ENCODE results near the gene HAL. TPM values are rescaled to one million over a fixed set of nuclear protein-coding genes. Genes with fewer than 3 reads are reported as not detected.

Gene HAL
- total and polyA plus RNA-seq, 3 donors from 2014 or later: 0.37 to 0.74 (median 0.39) TPM

GRCh38 chr12:96041181-96041580, 45.0 kb upstream of the HAL start:
- Histone ChIP-seq H3K27me3 (no peaks in the 10 kb centered on the region), H3K36me3 (ENCODE audit: low read depth, missing control alignments) (no peaks in the 10 kb centered on the region), H3K4me3 (no peak overlapping the region), H3K27ac (no peak overlapping the region), H3K9me3 (no peaks in the 10 kb centered on the region), H3K4me1 (no peaks in the 10 kb centered on the region)
- TF ChIP-seq, protein P1, sequence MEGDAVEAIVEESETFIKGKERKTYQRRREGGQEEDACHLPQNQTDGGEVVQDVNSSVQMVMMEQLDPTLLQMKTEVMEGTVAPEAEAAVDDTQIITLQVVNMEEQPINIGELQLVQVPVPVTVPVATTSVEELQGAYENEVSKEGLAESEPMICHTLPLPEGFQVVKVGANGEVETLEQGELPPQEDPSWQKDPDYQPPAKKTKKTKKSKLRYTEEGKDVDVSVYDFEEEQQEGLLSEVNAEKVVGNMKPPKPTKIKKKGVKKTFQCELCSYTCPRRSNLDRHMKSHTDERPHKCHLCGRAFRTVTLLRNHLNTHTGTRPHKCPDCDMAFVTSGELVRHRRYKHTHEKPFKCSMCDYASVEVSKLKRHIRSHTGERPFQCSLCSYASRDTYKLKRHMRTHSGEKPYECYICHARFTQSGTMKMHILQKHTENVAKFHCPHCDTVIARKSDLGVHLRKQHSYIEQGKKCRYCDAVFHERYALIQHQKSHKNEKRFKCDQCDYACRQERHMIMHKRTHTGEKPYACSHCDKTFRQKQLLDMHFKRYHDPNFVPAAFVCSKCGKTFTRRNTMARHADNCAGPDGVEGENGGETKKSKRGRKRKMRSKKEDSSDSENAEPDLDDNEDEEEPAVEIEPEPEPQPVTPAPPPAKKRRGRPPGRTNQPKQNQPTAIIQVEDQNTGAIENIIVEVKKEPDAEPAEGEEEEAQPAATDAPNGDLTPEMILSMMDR (IDR thresholded peaks at IDR 0.05): no peak
- no peak for TF ChIP-seq POLR2A (IDR thresholded peaks at IDR 0.05)
- intact Hi-C loops (cut with DNase I; ENCODE audit: low total_unique reads): no loop called here
- WGBS, 2 donors: 61 to 72% methylated on average over 1 of the region's 1 CpG
- DNase-seq: no peak

DNA sequence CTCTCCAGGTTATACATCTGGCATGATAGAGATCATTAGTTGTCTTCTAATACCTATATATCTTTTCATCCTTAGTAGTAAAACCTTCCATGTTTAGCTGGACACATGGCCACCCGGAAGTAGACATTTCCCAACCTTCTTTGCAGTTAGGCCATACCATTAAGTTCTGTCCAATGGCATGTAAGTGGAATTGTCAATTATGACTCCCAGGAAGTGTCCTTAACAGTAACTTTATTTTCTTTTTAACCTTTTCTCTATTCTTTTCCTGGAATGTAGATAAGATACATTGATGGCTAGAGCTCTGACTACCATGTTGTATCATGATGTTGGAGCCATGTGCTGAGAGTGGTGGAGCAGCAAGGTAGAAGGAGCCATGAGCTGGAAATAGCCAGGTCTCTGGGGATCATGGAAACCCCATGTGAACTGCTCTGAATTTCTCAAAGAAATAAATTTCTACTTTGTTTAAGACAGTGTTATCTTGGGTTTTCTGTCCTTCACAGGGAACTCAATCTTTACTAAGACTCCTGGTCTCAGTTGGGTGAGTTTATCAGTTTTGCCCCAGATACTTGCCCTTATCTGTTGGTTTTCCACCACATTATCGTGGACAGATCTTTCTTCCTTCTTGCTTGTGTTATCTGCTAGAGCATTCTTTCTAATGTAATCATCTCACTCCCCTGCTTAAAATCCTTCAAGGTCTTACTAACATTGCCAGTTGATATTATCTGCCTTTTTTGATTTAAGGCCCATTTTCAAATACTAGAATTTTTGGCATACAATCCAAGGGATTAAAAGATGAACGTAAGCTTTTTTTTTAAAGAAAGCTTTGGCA, 44.4 kb upstream of the HAL start:
- Histone ChIP-seq H3K27me3 (no peaks in the 10 kb centered on the region), H3K4me3 (no peak overlapping the region), H3K36me3 (ENCODE audit: low read depth, missing control alignments) (no peaks in the 10 kb centered on the region), H3K4me1 (no peaks in the 10 kb centered on the region), H3K27ac (no peak overlapping the region), H3K9me3 (no peaks in the 10 kb centered on the region)
- TF ChIP-seq, protein P1 (IDR thresholded peaks at IDR 0.05): no peak
- no peak for TF ChIP-seq POLR2A (IDR thresholded peaks at IDR 0.05)
- DNase-seq: no peak
- WGBS, 2 donors: 47 to 64% methylated on average over 3 of the region's 3 CpGs
- intact Hi-C loops (cut with DNase I; ENCODE audit: low total_unique reads): no loop called here

DNA sequence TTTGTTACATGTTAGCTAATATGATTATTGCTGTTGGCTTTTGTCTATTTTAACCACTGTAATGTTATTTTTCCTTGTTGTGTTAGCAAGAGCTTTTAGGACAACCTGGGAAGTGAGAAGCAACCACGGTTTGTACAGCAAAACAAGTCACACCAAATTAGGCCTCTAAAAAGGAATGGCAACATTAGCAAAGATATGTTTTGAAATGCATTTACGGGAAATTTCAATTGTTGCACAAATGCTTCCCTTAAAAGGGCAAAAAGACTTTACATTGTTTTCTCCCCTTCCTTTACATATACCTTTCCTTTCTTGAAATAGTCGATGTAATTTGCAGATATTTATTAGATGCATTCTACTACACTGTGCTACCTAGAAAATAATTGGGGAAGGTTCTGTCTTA, 43.4 kb upstream of the HAL start:
- no peak for DNase-seq
- Histone ChIP-seq H3K27me3 (no peaks in the 10 kb centered on the region), H3K27ac (no peak overlapping the region), H3K4me1 (peaks cover 1% of the 10 kb centered on the region), H3K9me3 (no peaks in the 10 kb centered on the region), H3K4me3 (no peak overlapping the region), H3K36me3 (ENCODE audit: low read depth, missing control alignments) (no peaks in the 10 kb centered on the region)
- WGBS, 2 donors: 86 to 88% methylated on average over 3 of the region's 3 CpGs
- intact Hi-C loops (cut with DNase I; ENCODE audit: low total_unique reads): no loop called here
- TF ChIP-seq, protein P1 (IDR thresholded peaks at IDR 0.05): no peak
- no peak for TF ChIP-seq POLR2A (IDR thresholded peaks at IDR 0.05)

DNA sequence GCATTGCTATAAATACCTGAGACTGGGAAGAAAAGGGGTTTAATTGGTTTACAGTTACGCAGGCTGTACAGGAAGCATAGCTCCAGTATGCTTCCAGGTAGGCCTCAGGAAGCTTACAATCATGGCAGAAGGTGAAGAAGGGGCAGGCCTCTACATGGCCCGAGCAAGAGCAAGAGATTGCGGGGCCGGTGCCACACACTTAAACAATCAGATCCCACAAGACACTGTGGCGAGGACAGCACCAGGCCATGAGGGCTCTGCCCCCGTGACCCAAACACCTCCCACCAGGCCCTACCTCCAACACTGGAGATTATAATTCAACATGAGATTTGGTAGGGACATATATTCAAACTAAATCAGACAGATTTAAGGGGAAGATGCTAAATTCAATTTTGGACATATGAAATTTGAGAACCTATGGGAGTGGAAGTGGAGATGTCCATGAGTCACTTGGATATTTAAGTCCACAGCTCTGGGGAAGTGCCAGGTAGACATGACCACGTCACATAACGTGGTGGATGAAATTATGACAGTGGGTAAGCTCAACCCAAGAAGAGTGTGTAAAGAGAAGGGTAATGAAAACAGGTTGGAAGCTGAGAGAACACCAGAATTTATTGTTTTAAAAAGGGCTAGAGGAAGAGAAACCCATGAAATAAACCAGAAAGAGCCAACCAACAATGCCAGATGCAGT, 40.8 kb upstream of the HAL start:
- H3K27ac ChIP-seq: no peak overlapping the region
- H3K4me1 ChIP-seq: peaks cover 11% of the 10 kb centered on the region
- WGBS, 2 donors: 82 to 94% methylated on average over 8 of the region's 8 CpGs
- no peak for DNase-seq
- TF ChIP-seq, protein P1 (IDR thresholded peaks at IDR 0.05): no peak
- no peak for TF ChIP-seq POLR2A (IDR thresholded peaks at IDR 0.05)
- no peaks in the 10 kb centered on the region for H3K36me3 ChIP-seq (ENCODE audit: low read depth, missing control alignments)
- no peak overlapping the region for H3K4me3 ChIP-seq
- H3K9me3 ChIP-seq: no peaks in the 10 kb centered on the region
- intact Hi-C loops (cut with DNase I; ENCODE audit: low total_unique reads): no loop called here
- no peaks in the 10 kb centered on the region for H3K27me3 ChIP-seq

All from testis (tissue), 3 donors.